ENCODE results near the gene TOB1.
"Not testable (repeated sequence)": the region's sequence is repeated elsewhere in the genome, so short reads cannot be mapped to it uniquely, and the experiment has no call there.

TOB1 gene

DNA sequence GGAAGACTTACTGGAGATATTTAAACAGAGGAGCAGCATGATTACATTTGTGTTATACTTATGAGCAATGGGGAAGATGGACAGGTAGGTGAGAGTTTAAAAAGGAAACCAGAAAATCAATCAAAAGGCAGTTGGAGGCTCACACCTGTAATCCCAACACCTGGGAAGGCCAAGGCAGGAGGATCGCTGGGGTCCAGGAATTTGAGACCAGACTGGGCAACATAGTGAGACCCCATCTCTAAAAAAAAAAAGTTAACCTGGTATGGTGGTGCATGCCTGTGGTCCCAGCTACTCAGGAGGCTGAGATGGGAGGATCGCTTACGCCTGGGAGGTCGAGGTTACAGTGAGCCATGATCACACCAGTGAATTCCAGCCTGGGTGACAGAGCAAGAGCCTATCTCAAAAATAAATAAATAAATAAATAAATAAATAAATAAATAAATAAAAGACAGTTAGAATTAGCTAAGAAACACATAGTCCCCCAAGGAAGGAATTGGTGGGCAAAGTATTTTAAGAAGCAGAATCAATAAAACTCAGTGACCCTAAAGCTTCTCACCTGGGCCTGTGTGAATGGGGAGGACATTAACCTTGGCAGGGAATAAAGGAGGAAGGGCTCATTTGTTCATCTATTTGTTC lies 32.3 kb upstream of the TOB1 start:
- H3K4me3 ChIP-seq (ENCODE audit: control insufficient read depth, low read depth, low read length): no peak overlapping the region
- TF ChIP-seq CTCF (IDR thresholded peaks at IDR 0.05; ENCODE audit: control insufficient read depth, insufficient read depth, low read depth, low read length, missing control alignments): no peak
- no peak for DNase-seq (ENCODE audit: low read depth)

- DNase-seq (ENCODE audit: low read depth): not testable (repeated sequence)
These were observed 28.4 kb upstream of the TOB1 start for GRCh38 chr17:50894513-50894912.

GRCh38 chr17:50893183-50893993 lies 27.2 kb upstream of the TOB1 start:
- TF ChIP-seq CTCF (IDR thresholded peaks at IDR 0.05; ENCODE audit: control insufficient read depth, insufficient read depth, low read depth, low read length, missing control alignments): no peak
- no peak for DNase-seq (ENCODE audit: low read depth)
- no peak overlapping the region for H3K4me3 ChIP-seq (ENCODE audit: control insufficient read depth, low read depth, low read length)

More at GRCh38 chr17:50894513-50894912, 28.4 kb upstream of the TOB1 start:
- H3K4me3 ChIP-seq (ENCODE audit: control insufficient read depth, low read depth, low read length): not testable (repeated sequence)

DNA sequence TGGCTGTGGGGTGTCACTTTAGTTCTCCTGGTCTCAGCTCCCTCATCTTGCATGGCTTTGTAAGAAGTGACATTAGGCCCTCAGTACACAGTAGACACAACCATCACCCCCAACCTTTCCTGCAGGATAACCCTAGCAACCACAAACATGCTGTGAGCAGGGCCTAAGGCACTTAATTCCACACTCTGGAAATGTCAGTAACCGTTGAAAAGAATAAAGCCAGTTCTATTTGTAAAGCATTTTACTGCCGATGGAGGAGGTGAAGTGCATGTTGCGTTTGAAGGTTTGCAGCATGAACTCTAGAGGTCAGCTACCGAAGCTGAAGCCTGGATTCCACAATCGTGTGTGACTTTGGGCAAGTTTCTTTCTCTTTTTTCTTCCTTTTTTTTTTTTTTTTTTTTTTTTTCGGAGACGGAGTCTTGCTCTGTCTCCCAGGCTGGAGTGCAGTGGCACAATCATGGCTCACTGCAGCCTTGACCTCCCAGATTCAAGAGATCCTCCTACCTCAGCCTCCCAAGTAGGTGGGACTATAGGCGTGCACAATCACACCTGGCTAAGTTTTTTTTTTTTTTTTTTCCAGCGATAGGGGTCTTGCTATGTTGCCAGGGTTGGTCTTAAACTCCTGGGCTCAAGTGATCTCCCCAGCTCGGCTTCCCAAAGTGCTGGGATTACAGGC lies 26.1 kb upstream of the TOB1 start:
- no peak for TF ChIP-seq CTCF (IDR thresholded peaks at IDR 0.05; ENCODE audit: control insufficient read depth, insufficient read depth, low read depth, low read length, missing control alignments)
- no peak for DNase-seq (ENCODE audit: low read depth)
- no peak overlapping the region for H3K4me3 ChIP-seq (ENCODE audit: control insufficient read depth, low read depth, low read length)

DNA sequence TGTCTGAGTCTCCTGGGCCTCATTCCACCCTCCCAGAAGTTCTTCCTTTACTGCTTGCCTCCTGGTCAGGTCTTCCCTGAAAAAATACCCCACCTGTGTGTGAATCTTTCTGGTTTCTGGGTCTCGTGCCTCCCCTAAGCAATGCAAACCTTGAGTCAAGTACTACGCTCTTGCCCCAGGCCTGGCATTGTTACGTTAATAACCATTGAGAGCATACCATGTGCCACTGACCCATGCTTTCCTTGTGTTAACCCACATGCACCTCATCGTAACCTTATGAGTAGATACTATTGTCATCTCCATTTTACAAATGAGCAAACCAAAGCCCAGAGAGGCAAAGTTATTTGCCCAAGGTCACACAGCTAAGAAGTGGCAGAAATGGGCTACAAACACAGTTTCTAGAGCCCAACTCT lies 25.4 kb upstream of the TOB1 start:
- no peak for DNase-seq (ENCODE audit: low read depth)
- H3K4me3 ChIP-seq (ENCODE audit: control insufficient read depth, low read depth, low read length): no peak overlapping the region
- TF ChIP-seq CTCF (IDR thresholded peaks at IDR 0.05; ENCODE audit: control insufficient read depth, insufficient read depth, low read depth, low read length, missing control alignments): no peak

DNA sequence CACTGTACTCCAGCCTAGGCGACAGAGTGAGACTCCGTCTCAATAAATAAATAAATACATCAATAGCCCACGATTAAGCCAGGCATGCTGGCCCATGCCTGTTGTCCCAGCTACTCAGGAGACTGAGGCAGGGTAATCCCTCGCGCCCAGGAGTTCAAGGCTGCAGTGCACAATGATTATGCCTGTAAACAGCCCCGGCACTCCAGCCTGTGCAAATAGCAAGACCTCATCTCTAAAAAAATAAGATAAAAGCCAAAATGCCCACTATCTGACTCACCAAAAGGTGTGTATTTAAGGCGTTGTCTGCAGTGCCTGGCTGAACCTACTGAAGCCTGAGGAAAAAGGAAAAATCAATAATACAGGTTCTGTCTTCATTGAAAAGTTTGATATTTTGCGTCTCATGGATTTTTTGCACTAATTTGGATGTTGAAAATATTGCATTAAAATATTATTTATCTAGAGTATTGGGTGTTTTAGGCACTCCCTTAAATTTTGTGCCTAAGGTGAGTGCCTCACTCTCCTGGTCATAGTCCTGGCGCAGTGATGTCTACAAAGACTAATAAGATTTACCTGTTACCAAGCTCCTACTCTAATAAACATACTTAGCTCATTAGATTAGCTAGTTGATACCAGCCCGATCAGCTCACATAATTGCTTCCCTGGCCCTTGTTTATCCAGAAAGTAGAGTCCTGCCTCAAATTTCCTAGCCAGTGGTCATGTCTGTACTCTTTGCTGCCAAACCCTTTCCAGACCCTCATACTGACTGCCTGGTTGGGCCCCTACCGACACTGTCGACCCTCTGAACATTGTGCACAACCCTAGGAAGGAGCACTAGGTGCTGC lies 24.7 kb upstream of the TOB1 start:
- no peak overlapping the region for H3K4me3 ChIP-seq (ENCODE audit: control insufficient read depth, low read depth, low read length)
- no peak for DNase-seq (ENCODE audit: low read depth)
- no peak for TF ChIP-seq CTCF (IDR thresholded peaks at IDR 0.05; ENCODE audit: control insufficient read depth, insufficient read depth, low read depth, low read length, missing control alignments)

All from AG09309 (cell line).